ENCODE measurements around the gene GSPT1. TPM values are rescaled to one million over a fixed set of nuclear protein-coding genes. Genes with fewer than 3 reads are reported as not detected.
"Not testable (repeated sequence)": the region's sequence is repeated elsewhere in the genome, so short reads cannot be mapped to it uniquely, and the experiment has no call there.

GSPT1 gene
- total and polyA plus RNA-seq, 2 experiments from 2014 or later, result 126 to 146 TPM

- H3K27ac Mint-ChIP-seq, result no peak overlapping the region
- DNase-seq (ENCODE audit: low spot score) (no peak), ATAC-seq (no peak)
- no peaks in the 10 kb centered on the region for H3K36me3 Mint-ChIP-seq (ENCODE audit: low read depth)
- H3K4me2 ChIP-seq, result no peak overlapping the region
- no peaks in the 10 kb centered on the region for H3K4me1 Mint-ChIP-seq
- H3K27me3 ChIP-seq (ENCODE audit: insufficient read depth), result no peaks in the 10 kb centered on the region
- TF ChIP-seq CREB1 (CRISPR knock-in tag; IDR thresholded peaks at IDR 0.05; ENCODE audit: low read depth) (no peak), STAT1 (IDR thresholded peaks at IDR 0.05; ENCODE audit: unreplicated experiment) (no peak), ZNF114 (CRISPR knock-in tag; IDR thresholded peaks at IDR 0.05) (no peak), ZNF331 (CRISPR knock-in tag; IDR thresholded peaks at IDR 0.05; ENCODE audit: low read depth) (no peak), REST (IDR thresholded peaks at IDR 0.05; ENCODE audit: unreplicated experiment) (no peak), CTCF (conservative IDR thresholded peaks at IDR 0.05; ENCODE audit: low read depth in 2 of 2) (no peak), ZNF462 (CRISPR knock-in tag; IDR thresholded peaks at IDR 0.05) (no peak), NANOG (IDR thresholded peaks at IDR 0.05; ENCODE audit: borderline replicate concordance) (no peak)
- H3F3A ChIP-seq (replicated peaks; ENCODE audit: low read depth), result no peaks in the 10 kb centered on the region
- no peaks in the 10 kb centered on the region for H3K36me3 ChIP-seq (ENCODE audit: insufficient read depth)
- H3K27me3 Mint-ChIP-seq (ENCODE audit: insufficient read depth, low read depth, poor library complexity), result no peaks in the 10 kb centered on the region
- no peaks in the 10 kb centered on the region for H3K9me2 ChIP-seq (ENCODE audit: insufficient read depth)
- no peak overlapping the region for H3K27ac ChIP-seq (ENCODE audit: low read depth)
- no peak overlapping the region for H3K4me3 Mint-ChIP-seq
- no peaks in the 10 kb centered on the region for H4K20me1 ChIP-seq (replicated peaks; ENCODE audit: insufficient read depth)
- H3K4me3 ChIP-seq, result no peak overlapping the region
- H3K79me2 ChIP-seq (replicated peaks; ENCODE audit: insufficient read depth), result no peaks in the 10 kb centered on the region
- no peak overlapping the region for H2AFZ ChIP-seq
- peaks cover 3% of the 10 kb centered on the region; the same call in 2 of the 3 replicates for H3K9me3 Mint-ChIP-seq
- H3K4me1 ChIP-seq (ENCODE audit: insufficient read depth), result no peaks in the 10 kb centered on the region
Observed at GRCh38 chr16:11828696-11829095, 87.1 kb downstream of the GSPT1 start.

GRCh38 chr16:11825520-11826165, 90.1 kb downstream of the GSPT1 start:
- not testable (repeated sequence) for H3K79me2 ChIP-seq (replicated peaks; ENCODE audit: insufficient read depth); H2AFZ ChIP-seq; H3K9me3 Mint-ChIP-seq; H3K4me2 ChIP-seq; H4K20me1 ChIP-seq (replicated peaks; ENCODE audit: insufficient read depth); H3K27ac Mint-ChIP-seq; H3K4me3 Mint-ChIP-seq; H3K36me3 ChIP-seq (ENCODE audit: insufficient read depth); ATAC-seq; H3F3A ChIP-seq (replicated peaks; ENCODE audit: low read depth); H3K27ac ChIP-seq (ENCODE audit: low read depth); H3K4me1 Mint-ChIP-seq; H3K4me1 ChIP-seq (ENCODE audit: insufficient read depth); H3K27me3 ChIP-seq (ENCODE audit: insufficient read depth); DNase-seq (ENCODE audit: low spot score); H3K9me2 ChIP-seq (ENCODE audit: insufficient read depth); H3K36me3 Mint-ChIP-seq (ENCODE audit: low read depth); H3K4me3 ChIP-seq; H3K27me3 Mint-ChIP-seq (ENCODE audit: insufficient read depth, low read depth, poor library complexity)
